Osteoblast (primary cell): ENCODE results near the gene GSK3B. TPM values are rescaled to one million over a fixed set of nuclear protein-coding genes. Genes with fewer than 3 reads are reported as not detected.

ENCODE experiments used
- DNase-seq: peaks from one replicate; pipeline ENCODE4 v3.0.0; 2011; ENCODE audit warnings: low spot score, mixed read lengths; ENCODE audit not compliant: insufficient read length; ENCODE audit errors: missing footprints
- H2AFZ ChIP-seq: 2 replicates; pipeline ENCODE4 v1.6.0; 2011; ENCODE audit warnings: mild to moderate bottlenecking, low read length
- H3K27ac ChIP-seq: 2 replicates; pipeline ENCODE4 v1.5.1; 2011; ENCODE audit warnings: mild to moderate bottlenecking, low read depth, low read length, moderate library complexity
- H3K27me3 ChIP-seq: 2 replicates; pipeline ENCODE4 v1.6.0; 2012; ENCODE audit warnings: mild to moderate bottlenecking, control low read depth, inconsistent platforms, low read length, moderate library complexity; ENCODE audit not compliant: insufficient read depth
- H3K36me3 ChIP-seq: 2 replicates; pipeline ENCODE4 v1.5.1; 2011; ENCODE audit warnings: mild to moderate bottlenecking, low read length, control low read depth, moderate library complexity; ENCODE audit not compliant: insufficient read depth
- H3K4me1 ChIP-seq: 2 replicates; pipeline ENCODE4 v1.5.1; 2011; ENCODE audit warnings: mild to moderate bottlenecking, low read length, control low read depth, moderate library complexity; ENCODE audit not compliant: insufficient read depth
- H3K4me2 ChIP-seq: 2 replicates; pipeline ENCODE4 v1.6.0; 2011; ENCODE audit warnings: mild to moderate bottlenecking, low read length; ENCODE audit not compliant: insufficient read depth
- H3K4me3 ChIP-seq: fragments of 200-600 bp; sonication (generic); 3 replicates; pipeline ENCODE4 v1.5.1; 2012; ENCODE audit warnings: mild to moderate bottlenecking, low read length, inconsistent platforms; ENCODE audit not compliant: insufficient read depth
- H3K79me2 ChIP-seq: 2 replicates; pipeline ENCODE4 v1.6.0; 2012; ENCODE audit warnings: mild to moderate bottlenecking, low read length, control low read depth, inconsistent platforms; ENCODE audit not compliant: insufficient read depth
- H3K9me3 ChIP-seq: 2 replicates; pipeline ENCODE4 v1.5.1; 2011; ENCODE audit warnings: low read depth, low read length, control low read depth
- H4K20me1 ChIP-seq: 2 replicates; pipeline ENCODE4 v1.6.0; 2012; ENCODE audit warnings: mild to moderate bottlenecking, low read length, control low read depth; ENCODE audit not compliant: insufficient read depth
- total RNA-seq: library from RNA; depleted of rRNA; stranded (reverse); fragments of >200 nt; gene quantifications from 2 replicates; pipeline ENCODE4 v1.2.3, GENCODE V29; 2012
- TF ChIP-seq, protein P1 (sequence below): IDR thresholded peaks from 2 replicates; pipeline ENCODE4 v1.5.1; 2011; ENCODE audit warnings: mild to moderate bottlenecking, low read depth, low read length, moderate library complexity; ENCODE audit errors: extremely low read depth

The GSK3B gene
- total RNA-seq, 1 donor, result 87.9 TPM

DNA sequence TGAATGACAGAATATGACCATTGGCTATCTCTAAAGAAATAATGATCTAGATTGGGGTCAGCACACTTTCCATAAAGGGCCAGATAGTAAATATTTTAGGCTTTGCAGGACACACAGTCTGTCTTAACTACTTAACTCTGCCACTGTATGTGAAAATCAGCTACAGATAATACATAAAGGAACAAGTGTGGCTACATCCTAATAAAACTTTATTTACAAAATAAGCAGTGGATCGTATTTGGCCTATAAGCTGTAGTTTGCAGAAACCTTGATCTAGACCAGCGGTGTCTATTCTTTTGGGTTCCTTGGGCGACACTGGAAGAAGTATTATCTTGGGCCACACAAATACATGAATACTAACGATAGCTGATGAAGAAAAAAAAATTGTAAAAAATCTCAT lies 27.6 kb downstream of the GSK3B start:
- no peak overlapping the region for H3K4me3 ChIP-seq
- H3K4me2 ChIP-seq, result no peak overlapping the region
- H3K27me3 ChIP-seq, result no peaks in the 10 kb centered on the region
- no peaks in the 10 kb centered on the region for H3K36me3 ChIP-seq
- no peak overlapping the region for H3K27ac ChIP-seq
- TF ChIP-seq, protein P1, sequence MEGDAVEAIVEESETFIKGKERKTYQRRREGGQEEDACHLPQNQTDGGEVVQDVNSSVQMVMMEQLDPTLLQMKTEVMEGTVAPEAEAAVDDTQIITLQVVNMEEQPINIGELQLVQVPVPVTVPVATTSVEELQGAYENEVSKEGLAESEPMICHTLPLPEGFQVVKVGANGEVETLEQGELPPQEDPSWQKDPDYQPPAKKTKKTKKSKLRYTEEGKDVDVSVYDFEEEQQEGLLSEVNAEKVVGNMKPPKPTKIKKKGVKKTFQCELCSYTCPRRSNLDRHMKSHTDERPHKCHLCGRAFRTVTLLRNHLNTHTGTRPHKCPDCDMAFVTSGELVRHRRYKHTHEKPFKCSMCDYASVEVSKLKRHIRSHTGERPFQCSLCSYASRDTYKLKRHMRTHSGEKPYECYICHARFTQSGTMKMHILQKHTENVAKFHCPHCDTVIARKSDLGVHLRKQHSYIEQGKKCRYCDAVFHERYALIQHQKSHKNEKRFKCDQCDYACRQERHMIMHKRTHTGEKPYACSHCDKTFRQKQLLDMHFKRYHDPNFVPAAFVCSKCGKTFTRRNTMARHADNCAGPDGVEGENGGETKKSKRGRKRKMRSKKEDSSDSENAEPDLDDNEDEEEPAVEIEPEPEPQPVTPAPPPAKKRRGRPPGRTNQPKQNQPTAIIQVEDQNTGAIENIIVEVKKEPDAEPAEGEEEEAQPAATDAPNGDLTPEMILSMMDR, result no peak
- no peaks in the 10 kb centered on the region for H3K4me1 ChIP-seq
- no peaks in the 10 kb centered on the region for H3K9me3 ChIP-seq
- H4K20me1 ChIP-seq, result peaks cover 83% of the 10 kb centered on the region
- H2AFZ ChIP-seq, result no peak overlapping the region
- peaks cover 95% of the 10 kb centered on the region for H3K79me2 ChIP-seq
- no peak for DNase-seq

DNA sequence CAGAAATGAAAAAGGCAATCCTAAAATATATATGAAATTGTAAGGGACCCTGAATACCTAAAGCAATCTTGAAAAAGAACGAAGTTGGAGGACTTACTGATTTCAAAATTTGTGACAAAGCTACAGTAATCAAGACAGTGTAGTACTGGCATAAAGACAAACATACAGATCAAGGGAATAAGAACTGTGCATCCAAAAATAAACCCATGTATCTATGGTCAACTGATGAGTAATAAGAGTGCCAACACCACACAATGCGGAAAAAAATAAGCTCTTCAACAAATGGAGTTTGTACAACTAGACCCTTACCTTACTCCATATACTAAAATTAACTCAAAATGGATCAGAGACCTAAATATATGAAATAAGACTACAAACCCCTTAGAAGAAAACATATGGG lies 29.6 kb downstream of the GSK3B start:
- TF ChIP-seq, protein P1, result no peak
- H4K20me1 ChIP-seq, result peaks cover 84% of the 10 kb centered on the region
- DNase-seq, result no peak

GRCh38 chr3:120062474-120062873 lies 31.8 kb downstream of the GSK3B start:
- TF ChIP-seq, protein P1, result no peak
- DNase-seq, result no peak
- Histone ChIP-seq H3K4me2 (no peak overlapping the region), H4K20me1 (peaks cover 92% of the 10 kb centered on the region), H3K36me3 (no peaks in the 10 kb centered on the region), H3K79me2 (peaks cover 98% of the 10 kb centered on the region), H3K27me3 (no peaks in the 10 kb centered on the region), H3K4me1 (no peaks in the 10 kb centered on the region), H2AFZ (no peak overlapping the region), H3K9me3 (no peaks in the 10 kb centered on the region), H3K27ac (no peak overlapping the region), H3K4me3 (no peak overlapping the region)

More for the DNA sequence above, 29.6 kb downstream of the GSK3B start:
- H3K36me3 ChIP-seq, result no peaks in the 10 kb centered on the region
- H3K4me3 ChIP-seq, result no peak overlapping the region
- no peaks in the 10 kb centered on the region for H3K27me3 ChIP-seq
- H3K27ac ChIP-seq, result no peak overlapping the region
- no peaks in the 10 kb centered on the region for H3K4me1 ChIP-seq
- H3K4me2 ChIP-seq, result no peak overlapping the region
- H3K9me3 ChIP-seq, result no peaks in the 10 kb centered on the region
- H2AFZ ChIP-seq, result no peak overlapping the region
- H3K79me2 ChIP-seq, result peaks cover 97% of the 10 kb centered on the region

GRCh38 chr3:120059081-120059864 lies 35.0 kb downstream of the GSK3B start:
- peak; percentile 23 for DNase-seq
- Histone ChIP-seq H3K79me2 (peaks cover 98% of the 10 kb centered on the region), H3K4me3 (no peak overlapping the region), H3K4me1 (no peaks in the 10 kb centered on the region), H3K4me2 (no peak overlapping the region), H2AFZ (no peak overlapping the region), H3K27ac (no peak overlapping the region), H4K20me1 (peaks cover 89% of the 10 kb centered on the region), H3K9me3 (no peaks in the 10 kb centered on the region), H3K36me3 (no peaks in the 10 kb centered on the region), H3K27me3 (no peaks in the 10 kb centered on the region)
- TF ChIP-seq, protein P1, result no peak
